C4-2B (cell line): ENCODE measurements around the gene ZSWIM1.
"Not testable (repeated sequence)": the region's sequence is repeated elsewhere in the genome, so short reads cannot be mapped to it uniquely, and the experiment has no call there.

Source experiments
- H3K27ac ChIP-seq: fragments of 450-650 bp; 2 replicates; pipeline ENCODE4 v1.5.1; 2017
- ZFX ChIP-seq: fragments of 450-650 bp; IDR thresholded peaks from 2 replicates; pipeline ENCODE4 v1.6.1; 2017
- TF ChIP-seq, protein P1 (sequence below): fragments of 450-650 bp; conservative IDR thresholded peaks from 2 replicates; pipeline ENCODE4 v1.5.1; 2017; ENCODE audit warnings: mild to moderate bottlenecking

ZSWIM1 gene

DNA sequence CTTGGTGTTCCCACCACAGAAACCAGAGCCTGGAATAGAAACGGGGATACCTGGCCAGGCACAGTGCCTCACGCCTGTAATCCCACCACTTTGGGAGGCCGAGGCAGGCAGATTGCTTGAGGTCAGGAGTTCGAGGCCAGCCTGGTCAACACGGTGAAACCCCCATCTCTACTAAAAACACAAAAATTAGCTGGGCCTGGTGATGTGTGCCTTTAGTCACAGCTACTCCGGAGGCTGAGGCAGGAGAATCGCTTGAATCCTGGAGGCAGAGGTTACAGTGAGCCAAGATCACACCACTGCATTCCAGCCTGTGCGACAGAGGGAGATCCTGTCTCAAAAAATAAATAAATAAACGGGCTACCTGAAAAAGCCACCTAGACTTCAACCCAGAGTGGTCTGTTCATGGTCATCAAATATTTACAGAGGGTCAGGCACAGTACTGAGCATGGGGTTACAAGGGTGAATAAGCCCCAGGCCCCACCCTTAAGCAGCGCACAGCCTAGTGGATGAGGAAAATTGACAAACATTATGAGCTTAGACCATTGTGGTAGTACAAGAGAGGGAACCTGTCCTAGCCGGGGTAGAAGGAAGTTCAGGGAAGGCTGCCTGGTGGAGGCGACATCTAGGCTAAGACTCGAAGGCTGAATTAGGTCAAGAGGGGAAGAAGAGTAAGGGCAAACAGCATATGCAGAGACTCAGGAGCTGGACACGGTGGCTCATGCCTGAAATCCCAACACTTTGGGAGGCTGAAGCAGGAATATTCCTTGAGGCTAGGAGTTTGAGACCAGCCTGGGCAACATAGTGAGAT is 46.2 kb downstream of the ZSWIM1 start:
- TF ChIP-seq, protein P1, sequence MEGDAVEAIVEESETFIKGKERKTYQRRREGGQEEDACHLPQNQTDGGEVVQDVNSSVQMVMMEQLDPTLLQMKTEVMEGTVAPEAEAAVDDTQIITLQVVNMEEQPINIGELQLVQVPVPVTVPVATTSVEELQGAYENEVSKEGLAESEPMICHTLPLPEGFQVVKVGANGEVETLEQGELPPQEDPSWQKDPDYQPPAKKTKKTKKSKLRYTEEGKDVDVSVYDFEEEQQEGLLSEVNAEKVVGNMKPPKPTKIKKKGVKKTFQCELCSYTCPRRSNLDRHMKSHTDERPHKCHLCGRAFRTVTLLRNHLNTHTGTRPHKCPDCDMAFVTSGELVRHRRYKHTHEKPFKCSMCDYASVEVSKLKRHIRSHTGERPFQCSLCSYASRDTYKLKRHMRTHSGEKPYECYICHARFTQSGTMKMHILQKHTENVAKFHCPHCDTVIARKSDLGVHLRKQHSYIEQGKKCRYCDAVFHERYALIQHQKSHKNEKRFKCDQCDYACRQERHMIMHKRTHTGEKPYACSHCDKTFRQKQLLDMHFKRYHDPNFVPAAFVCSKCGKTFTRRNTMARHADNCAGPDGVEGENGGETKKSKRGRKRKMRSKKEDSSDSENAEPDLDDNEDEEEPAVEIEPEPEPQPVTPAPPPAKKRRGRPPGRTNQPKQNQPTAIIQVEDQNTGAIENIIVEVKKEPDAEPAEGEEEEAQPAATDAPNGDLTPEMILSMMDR, result no peak
- no peak for TF ChIP-seq ZFX
- H3K27ac ChIP-seq, result no peak overlapping the region

DNA sequence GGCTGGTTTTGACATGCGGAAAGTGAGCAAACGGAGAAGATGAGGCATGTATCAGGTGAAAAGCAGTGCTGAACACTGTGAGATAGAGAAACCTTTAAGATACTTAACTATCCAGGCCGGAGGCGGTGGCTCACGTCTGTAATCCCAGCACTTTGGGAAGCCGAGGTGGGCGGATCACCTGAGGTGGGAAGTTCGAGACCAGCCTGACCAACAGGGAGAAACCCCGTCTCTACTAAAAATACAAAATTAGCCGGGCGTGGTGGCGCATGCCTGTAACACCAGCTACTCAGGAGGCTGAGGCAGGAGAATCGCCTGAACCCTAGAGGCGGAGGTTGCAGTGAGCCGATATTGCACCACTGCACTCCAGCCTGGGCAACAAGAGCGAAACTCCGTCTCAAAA is 50.7 kb downstream of the ZSWIM1 start:
- not testable (repeated sequence) for H3K27ac ChIP-seq

DNA sequence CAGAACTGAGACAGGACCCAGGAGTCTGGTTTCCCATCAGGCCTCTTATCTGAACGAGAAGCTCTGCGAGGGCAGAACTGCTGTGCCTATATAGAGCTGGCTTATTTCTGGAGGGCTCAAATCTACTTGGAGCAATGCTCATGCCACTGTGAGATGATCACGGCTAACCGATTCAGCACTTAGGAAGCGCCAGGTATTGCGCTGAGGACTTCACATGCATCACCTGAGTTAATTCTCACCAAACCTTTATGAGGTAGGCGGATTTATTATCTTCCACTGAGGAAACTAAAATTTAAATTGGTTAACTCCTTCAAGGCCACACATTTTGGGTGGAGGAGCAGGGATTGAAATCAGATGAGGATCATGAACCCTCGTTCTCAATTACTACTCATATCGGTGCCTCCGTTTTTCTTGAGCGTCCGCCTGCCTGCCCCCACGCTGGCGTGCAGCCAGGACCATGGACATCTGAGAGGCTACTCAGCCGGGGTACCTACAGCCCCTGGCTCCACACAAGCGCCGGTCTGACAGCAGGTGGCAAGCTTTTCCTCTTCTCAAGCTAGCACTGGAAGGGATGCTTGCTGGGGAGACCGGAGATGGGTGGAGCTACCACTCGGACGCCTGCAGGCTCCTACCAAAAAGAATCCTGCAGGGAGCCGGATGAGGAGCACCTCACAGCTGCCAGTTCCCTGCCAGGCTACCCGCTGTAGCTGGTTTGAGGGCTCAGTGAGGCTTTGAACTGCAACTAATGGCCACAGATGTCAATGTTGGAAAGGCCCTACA is 52.4 kb downstream of the ZSWIM1 start:
- H3K27ac ChIP-seq, result peak overlapping the region; percentile 99
- TF ChIP-seq, protein P1, result no peak; the same call in 1 of the 2 replicates
- TF ChIP-seq ZFX, result no peak

DNA sequence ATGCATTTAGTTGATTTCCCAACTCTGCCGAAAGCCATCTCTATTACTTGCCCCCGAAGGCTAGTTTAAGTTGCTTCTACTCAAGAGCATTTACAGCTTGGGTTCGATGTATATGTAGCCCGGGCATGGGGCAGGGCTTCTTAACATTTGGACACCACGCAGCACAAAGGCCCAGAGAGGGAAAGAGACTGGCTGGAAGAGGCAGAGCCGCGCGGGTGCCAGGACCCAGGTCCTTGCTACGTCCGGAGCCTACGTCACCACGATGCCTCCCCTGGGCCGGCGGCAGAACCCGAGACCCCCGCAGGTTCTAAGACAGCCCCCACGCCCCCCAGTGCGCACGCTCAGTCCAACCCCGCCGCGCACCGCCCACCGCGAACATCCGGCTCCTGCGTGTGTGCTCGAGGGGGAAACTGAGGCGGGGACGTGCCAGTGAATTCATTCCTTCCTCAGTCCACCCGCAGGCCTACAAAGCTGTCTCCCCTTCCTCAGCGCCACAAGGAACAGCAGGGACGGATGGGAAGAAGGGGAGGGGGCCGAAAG is 53.1 kb downstream of the ZSWIM1 start:
- no peak for TF ChIP-seq ZFX
- TF ChIP-seq, protein P1, result no peak
- peak overlapping the region; percentile 99 for H3K27ac ChIP-seq
